GM12878 (cell line): ENCODE results near the gene PDE6B. TPM values are rescaled to one million over a fixed set of nuclear protein-coding genes. Genes with fewer than 3 reads are reported as not detected.

Experiments used
- ATAC-seq: fragments of 200-7000 bp; cut with Tn5 transposase; 3 replicates; pipeline ENCODE4 v1.9.1; 2020; ENCODE audit warnings: mild to moderate bottlenecking, moderate library complexity
- Bru-seq: library from RNA; stranded (reverse); fragments of 400-500 nt; gene quantifications from one replicate; lab custom pipeline; 2021; lab: Mats Ljungman, UMichigan
- BruChase-seq, 2 experiments: library from RNA; stranded (reverse); fragments of 400-500 nt; gene quantifications; one replicate each; lab custom pipeline; 2021; lab: Mats Ljungman, UMichigan
- BruUV-seq: library from RNA; stranded (reverse); fragments of 400-500 nt; replicated peaks from 2 replicates; lab custom pipeline; 2021; lab: Mats Ljungman, UMichigan
- CTCF ChIA-PET: fragments of 300-600 bp; sonication (Branson Sonifier 250); formaldehyde crosslinking; extraction: SDS; loops from one replicate; lab custom pipeline; 2021; ENCODE audit warnings: inconsistent platforms; lab: Yijun Ruan, JAX
- POLR2A ChIA-PET: fragments of 350-600 bp; formaldehyde crosslinking; extraction: SDS; loops from one replicate; lab custom pipeline; 2021; ENCODE audit warnings: inconsistent platforms; lab: Charles Lee
- RAD21 ChIA-PET: fragments of 300-600 bp; sonication (Branson Sonifier 250); formaldehyde crosslinking; loops from one replicate; lab custom pipeline; 2023; ENCODE audit warnings: antibody characterized with exemption; ENCODE audit not compliant: unreplicated experiment; lab: Charles Lee
- SMC1A ChIA-PET: fragments of 300-600 bp; sonication (Branson Sonifier 250); formaldehyde crosslinking; loops from one replicate; lab custom pipeline; 2023; ENCODE audit not compliant: unreplicated experiment, uncharacterized antibody; lab: Charles Lee
- DNase-seq: peaks from one replicate; pipeline ENCODE4 v3.0.0-alpha.2; 2011; ENCODE audit warnings: low read depth, low spot score
- FAIRE-seq: peaks from 3 replicates; lab custom pipeline; 2011; peaks lifted over from hg19 to GRCh38; lab: Jason Lieb, UNC
- H2AFZ ChIP-seq: 2 replicates; pipeline ENCODE4 v1.6.0; 2011; ENCODE audit warnings: low read depth, low read length, control low read depth; ENCODE audit not compliant: control insufficient read depth
- H3K27ac ChIP-seq: 2 replicates; pipeline ENCODE4 v1.5.1; 2011; ENCODE audit warnings: control low read depth; ENCODE audit not compliant: control insufficient read depth, insufficient read depth
- H3K27me3 ChIP-seq, 2 experiments: replicated peaks in 1 of 2; 2 replicates each; pipeline versions ENCODE4 v1.6.0 to v1.6.1; 2011; ENCODE audit warnings: low read length in 1 of 2; ENCODE audit not compliant: control insufficient read depth in 2 of 2, insufficient read depth in 2 of 2
- H3K36me3 ChIP-seq, 2 experiments: 2 replicates each; pipeline ENCODE4 v1.5.1; 2011; ENCODE audit warnings: low read length in 1 of 2; ENCODE audit not compliant: control insufficient read depth in 2 of 2, insufficient read depth in 2 of 2
- H3K4me1 ChIP-seq: 2 replicates; pipeline ENCODE4 v1.6.1; 2011; ENCODE audit warnings: mild to moderate bottlenecking, low read length, moderate library complexity, mixed read lengths; ENCODE audit not compliant: control insufficient read depth, insufficient read depth
- H3K4me2 ChIP-seq: 2 replicates; pipeline ENCODE4 v1.6.0; 2011; ENCODE audit warnings: control low read depth; ENCODE audit not compliant: control insufficient read depth, insufficient read depth
- H3K4me3 ChIP-seq: fragments of 200-600 bp; sonication (generic); 2 replicates; pipeline ENCODE4 v1.5.1; 2016
- H3K79me2 ChIP-seq: 2 replicates; pipeline ENCODE4 v1.6.0; 2011; ENCODE audit warnings: low read length; ENCODE audit not compliant: control insufficient read depth, insufficient read depth
- H3K9ac ChIP-seq: 2 replicates; pipeline ENCODE4 v1.8.0; 2011; ENCODE audit warnings: low read length, control low read depth, mixed read lengths; ENCODE audit not compliant: control insufficient read depth, insufficient read depth
- H3K9me3 ChIP-seq: replicated peaks from 3 replicates; pipeline ENCODE4 v1.5.1; 2011; ENCODE audit warnings: mild to moderate bottlenecking, low read length; ENCODE audit not compliant: control insufficient read depth, insufficient read depth
- H4K20me1 ChIP-seq: 2 replicates; pipeline ENCODE4 v1.6.0; 2011; ENCODE audit not compliant: control insufficient read depth, insufficient read depth
- DPF2 ChIP-seq: fragments of 450-650 bp; IDR thresholded peaks from 2 replicates; pipeline ENCODE4 v1.6.1; 2017; ENCODE audit warnings: mild to moderate bottlenecking
- EZH2 ChIP-seq: IDR thresholded peaks from 2 replicates; pipeline ENCODE4 v1.6.1; 2012; ENCODE audit warnings: low read depth, mild to moderate bottlenecking, control low read depth, inconsistent platforms, low read length, borderline replicate concordance; ENCODE audit not compliant: control insufficient read depth
- IKZF1 ChIP-seq: fragments of 450-650 bp; conservative IDR thresholded peaks from 2 replicates; pipeline ENCODE4 v1.6.1; 2017; ENCODE audit warnings: antibody characterized with exemption, mild to moderate bottlenecking
- IRF4 ChIP-seq: IDR thresholded peaks from 2 replicates; pipeline ENCODE4 v1.6.1; 2011; ENCODE audit warnings: low read depth, low read length
- MEF2B ChIP-seq: fragments of 450-650 bp; IDR thresholded peaks from 2 replicates; pipeline ENCODE4 v1.6.1; 2018; ENCODE audit warnings: mild to moderate bottlenecking, moderate library complexity; ENCODE audit not compliant: partially characterized antibody, poor library complexity, severe bottlenecking
- PAX5 ChIP-seq: IDR thresholded peaks from 2 replicates; pipeline ENCODE4 v1.6.1; 2011; ENCODE audit warnings: low read depth, low read length, borderline replicate concordance
- USF1 ChIP-seq: IDR thresholded peaks from 2 replicates; pipeline ENCODE4 v1.6.1; 2011; ENCODE audit warnings: borderline replicate concordance, low read depth, mild to moderate bottlenecking, moderate library complexity, mixed read lengths, low read length; ENCODE audit not compliant: insufficient read depth; ENCODE audit errors: extremely low read length
- YBX1 ChIP-seq: fragments of 450-650 bp; IDR thresholded peaks from 2 replicates; pipeline ENCODE4 v1.6.1; 2016; ENCODE audit warnings: antibody characterized with exemption
- WGBS: methylation state at CpG from one replicate; pipeline ENCODE4 v1.1.6; 2016; ENCODE audit warnings: low lambda C conversion rate; ENCODE audit not compliant: insufficient replicate concordance, insufficient coverage; ENCODE audit errors: missing lambda C conversion rate; 5-methylcytosine and 5-hydroxymethylcytosine counted together
- in situ Hi-C: fragments of 300-500 bp; cut with MboI; formaldehyde crosslinking; loops from 9 replicates; pipeline ENCODE4 v1.14.3; 2018; ENCODE audit warnings: mixed read lengths
- intact Hi-C: fragments of 100-400 bp; cut with micrococcal nuclease; formaldehyde crosslinking; loops from one replicate; pipeline ENCODE4 v1.14.2; 2022; ENCODE audit not compliant: unreplicated experiment
- long read RNA-seq, 2 experiments: library from polyadenylated mRNA; unstranded; transcript quantifications; one replicate each; pipeline ENCODE4 v2.0.0, GENCODE V29; 2019 to 2020
- polyA minus RNA-seq, 3 experiments: library from RNA; depleted of rRNA, polyadenylated mRNA; stranded (reverse); fragments of >200 nt; gene quantifications; 2 replicates each; pipeline ENCODE4 v1.2.3, GENCODE V29; 2011
- polyA plus RNA-seq, 11 experiments: library from polyadenylated mRNA; depleted of rRNA in 4 of 11; unstranded in 6 of 11; stranded (reverse) in 5 of 11; fragments of >200 nt; fragmentation: Nextera tagmentation in 4 of 11; fragmentation: Illumina TruSeq in 1 of 11; extraction: Ambion mirVana in 4 of 11; extraction: Trizol in 1 of 11; gene quantifications; 1 replicate in 1 of 11; 2 replicates in 10 of 11; pipeline versions ENCODE4 v1.2.1 to v1.2.3, GENCODE V29; 2011 to 2016; ENCODE audit warnings: inconsistent platforms in 2 of 11, missing spikeins in 2 of 11, low read depth in 1 of 11
- total RNA-seq, 4 experiments: library from RNA; depleted of rRNA in 3 of 4; stranded (reverse); fragments of >200 nt in 3 of 4; fragmentation: Illumina TruSeq in 1 of 4; extraction: Trizol in 1 of 4; gene quantifications; 2 replicates each; pipeline versions ENCODE4 v1.2.1 to v1.2.3, GENCODE V29; 2013 to 2021
- TF ChIP-seq, protein P1 (sequence below): fragments of 450-650 bp; IDR thresholded peaks from 2 replicates; pipeline ENCODE4 v1.6.1; 2016; ENCODE audit warnings: mild to moderate bottlenecking, moderate library complexity, borderline replicate concordance
- TF ChIP-seq, protein P2 (sequence below), 3 experiments: IDR thresholded peaks in 2 of 3; conservative IDR thresholded peaks in 1 of 3; 2 replicates each; pipeline ENCODE4 v1.5.1; 2011; ENCODE audit warnings: low read depth in 3 of 3, low read length in 3 of 3, mild to moderate bottlenecking in 3 of 3, control low read depth in 2 of 3, moderate library complexity in 2 of 3, inconsistent platforms in 1 of 3, mixed read lengths in 1 of 3; ENCODE audit not compliant: control insufficient read depth in 2 of 3, insufficient read depth in 1 of 3; ENCODE audit errors: extremely low read depth in 1 of 3

PDE6B gene
- total RNA-seq (2013; cell fraction: nucleolus; rRNA removed) = not detected in 2 replicates
- total RNA-seq (2014; rRNA removed) (4.5 and 6.4 TPM in 2 replicates), total RNA-seq (2014; rRNA removed; fragmentation: Illumina TruSeq; extraction: Trizol) (4.8 and 6.1 TPM in 2 replicates), total RNA-seq (2021) (3.5 and 5.6 TPM in 2 replicates), polyA plus RNA-seq (2011; rRNA removed) (1.8 and 3.6 TPM in 2 replicates), polyA plus RNA-seq (2014; fragmentation: Illumina TruSeq; extraction: Trizol) (1.9 and 4.3 TPM in 2 replicates), polyA plus RNA-seq (2014; fragmentation: Nextera tagmentation; extraction: Ambion mirVana) (1 to 10 TPM; 2.6 to 4.1 TPM), polyA plus RNA-seq (2014; rRNA removed) (3.5 and 4.5 TPM in 2 replicates), polyA plus RNA-seq (2016; fragmentation: Nextera tagmentation; extraction: Ambion mirVana) (1 to 10 TPM; 3.1 to 6.4 TPM), polyA minus RNA-seq (2011; rRNA and poly(A)+ RNA removed) (4.1 and 4.5 TPM in 2 replicates), Bru-seq, nascent RNA (percentile 23 among the genes with signal in this experiment), BruChase-seq, experiment 1, labeled RNA remaining after a 6-hour chase (percentile 10 among the genes with signal in this experiment), BruChase-seq, experiment 2, labeled RNA remaining after a 2-hour chase (percentile 10 among the genes with signal in this experiment)
- 3.9 TPM for polyA plus RNA-seq (2011; ENCODE audit: low read depth)
- polyA plus RNA-seq (2011; cell fraction: cytosol; rRNA removed) = 3.9 TPM in 2 replicates
- 1.6 and 2.3 TPM in 2 replicates for polyA plus RNA-seq (2011; cell fraction: nucleus; rRNA removed)
- 9.1 and 13.2 TPM in 2 replicates for polyA plus RNA-seq (2012)
- 3.5 and 4.1 TPM in 2 replicates for polyA minus RNA-seq (2011; cell fraction: cytosol; rRNA and poly(A)+ RNA removed)
- polyA minus RNA-seq (2011; cell fraction: nucleus; rRNA and poly(A)+ RNA removed) = 0.24 and 2.0 TPM in 2 replicates
- long read RNA-seq, experiment 1 = 0 reads
- long read RNA-seq, experiment 2 = 0 reads

DNA sequence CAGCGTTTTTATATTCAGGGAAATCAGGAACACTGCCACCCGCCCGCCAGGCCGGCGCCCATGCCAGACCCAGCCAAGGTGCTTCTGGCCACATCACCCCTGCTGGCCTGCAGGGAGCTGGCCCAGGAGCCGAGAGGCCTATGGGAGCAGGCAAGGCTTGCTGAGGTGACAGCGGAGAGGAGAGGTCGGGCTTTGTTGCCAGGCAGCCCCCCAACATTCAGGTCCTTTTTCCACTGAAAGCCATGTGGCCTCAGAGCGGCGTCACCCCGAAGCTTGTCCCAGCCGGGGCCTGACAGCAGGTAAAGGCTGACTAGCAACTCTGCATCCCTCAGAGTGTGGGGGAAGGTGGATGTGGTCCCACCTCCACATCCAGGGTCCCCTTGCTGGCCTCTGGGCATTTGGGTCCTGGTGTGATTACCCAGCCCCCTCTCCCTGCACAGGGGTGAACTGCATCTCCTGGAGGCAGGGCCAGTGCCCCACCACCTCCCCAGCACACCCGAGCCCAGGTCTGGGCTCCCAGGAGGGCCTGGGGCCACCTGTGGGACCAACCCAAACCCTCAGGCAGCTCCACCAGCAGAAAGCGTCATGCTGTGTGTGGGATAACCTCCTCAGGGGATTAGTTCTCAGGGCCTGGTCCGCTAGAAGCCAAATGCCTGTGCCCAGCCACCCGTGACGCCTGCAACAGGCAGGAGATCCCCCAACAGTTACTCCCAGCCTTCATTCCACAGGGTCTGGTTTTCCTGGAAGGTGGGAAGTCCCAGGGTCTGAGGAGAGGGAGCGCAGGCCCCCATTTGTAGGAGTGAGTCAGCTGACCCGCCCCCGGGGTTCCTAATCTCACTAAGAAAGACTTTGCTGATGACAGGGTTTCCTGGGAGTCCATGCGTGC, at the start of gene PDE6B:
Gene PDE6B (plus strand): TSS at position 869 of the 886 bp plus-strand sequence. CDS start 54 bp downstream, outside the sequence.
- POLR2A ChIA-PET = no interaction called here
- Histone ChIP-seq H2AFZ (no peak within 1 kb of the TSS), H3K27ac (no peak within 1 kb of the TSS), H3K36me3 (no peaks in the 10 kb centered on the region), H3K79me2 (no peaks in the 10 kb centered on the region), H3K4me2 (no peak within 1 kb of the TSS), H3K27me3 (no peaks in the 10 kb centered on the region), H3K9ac (no peak within 1 kb of the TSS)
- no peak for DNase-seq
- WGBS = 47% methylated on average over 20 of the region's 21 CpGs
- RAD21 ChIA-PET = no interaction called here
- BruUV-seq = no TSS peak
- in situ Hi-C loops = no loop called here
- TF ChIP-seq USF1 = no peak
- no peak for TF ChIP-seq MEF2B
- no peak for TF ChIP-seq IRF4
- no peak for TF ChIP-seq DPF2
- no peak for TF ChIP-seq EZH2
- 0 out of 2 replicates have a peak, but pooled peaks have one; percentile 17 for TF ChIP-seq IKZF1
- TF ChIP-seq PAX5 = peak; percentile 88
- no peak for TF ChIP-seq YBX1
- TF ChIP-seq, protein P1, sequence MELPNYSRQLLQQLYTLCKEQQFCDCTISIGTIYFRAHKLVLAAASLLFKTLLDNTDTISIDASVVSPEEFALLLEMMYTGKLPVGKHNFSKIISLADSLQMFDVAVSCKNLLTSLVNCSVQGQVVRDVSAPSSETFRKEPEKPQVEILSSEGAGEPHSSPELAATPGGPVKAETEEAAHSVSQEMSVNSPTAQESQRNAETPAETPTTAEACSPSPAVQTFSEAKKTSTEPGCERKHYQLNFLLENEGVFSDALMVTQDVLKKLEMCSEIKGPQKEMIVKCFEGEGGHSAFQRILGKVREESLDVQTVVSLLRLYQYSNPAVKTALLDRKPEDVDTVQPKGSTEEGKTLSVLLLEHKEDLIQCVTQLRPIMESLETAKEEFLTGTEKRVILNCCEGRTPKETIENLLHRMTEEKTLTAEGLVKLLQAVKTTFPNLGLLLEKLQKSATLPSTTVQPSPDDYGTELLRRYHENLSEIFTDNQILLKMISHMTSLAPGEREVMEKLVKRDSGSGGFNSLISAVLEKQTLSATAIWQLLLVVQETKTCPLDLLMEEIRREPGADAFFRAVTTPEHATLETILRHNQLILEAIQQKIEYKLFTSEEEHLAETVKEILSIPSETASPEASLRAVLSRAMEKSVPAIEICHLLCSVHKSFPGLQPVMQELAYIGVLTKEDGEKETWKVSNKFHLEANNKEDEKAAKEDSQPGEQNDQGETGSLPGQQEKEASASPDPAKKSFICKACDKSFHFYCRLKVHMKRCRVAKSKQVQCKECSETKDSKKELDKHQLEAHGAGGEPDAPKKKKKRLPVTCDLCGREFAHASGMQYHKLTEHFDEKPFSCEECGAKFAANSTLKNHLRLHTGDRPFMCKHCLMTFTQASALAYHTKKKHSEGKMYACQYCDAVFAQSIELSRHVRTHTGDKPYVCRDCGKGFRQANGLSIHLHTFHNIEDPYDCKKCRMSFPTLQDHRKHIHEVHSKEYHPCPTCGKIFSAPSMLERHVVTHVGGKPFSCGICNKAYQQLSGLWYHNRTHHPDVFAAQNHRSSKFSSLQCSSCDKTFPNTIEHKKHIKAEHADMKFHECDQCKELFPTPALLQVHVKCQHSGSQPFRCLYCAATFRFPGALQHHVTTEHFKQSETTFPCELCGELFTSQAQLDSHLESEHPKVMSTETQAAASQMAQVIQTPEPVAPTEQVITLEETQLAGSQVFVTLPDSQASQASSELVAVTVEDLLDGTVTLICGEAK = no peak
- TF ChIP-seq, protein P2, sequence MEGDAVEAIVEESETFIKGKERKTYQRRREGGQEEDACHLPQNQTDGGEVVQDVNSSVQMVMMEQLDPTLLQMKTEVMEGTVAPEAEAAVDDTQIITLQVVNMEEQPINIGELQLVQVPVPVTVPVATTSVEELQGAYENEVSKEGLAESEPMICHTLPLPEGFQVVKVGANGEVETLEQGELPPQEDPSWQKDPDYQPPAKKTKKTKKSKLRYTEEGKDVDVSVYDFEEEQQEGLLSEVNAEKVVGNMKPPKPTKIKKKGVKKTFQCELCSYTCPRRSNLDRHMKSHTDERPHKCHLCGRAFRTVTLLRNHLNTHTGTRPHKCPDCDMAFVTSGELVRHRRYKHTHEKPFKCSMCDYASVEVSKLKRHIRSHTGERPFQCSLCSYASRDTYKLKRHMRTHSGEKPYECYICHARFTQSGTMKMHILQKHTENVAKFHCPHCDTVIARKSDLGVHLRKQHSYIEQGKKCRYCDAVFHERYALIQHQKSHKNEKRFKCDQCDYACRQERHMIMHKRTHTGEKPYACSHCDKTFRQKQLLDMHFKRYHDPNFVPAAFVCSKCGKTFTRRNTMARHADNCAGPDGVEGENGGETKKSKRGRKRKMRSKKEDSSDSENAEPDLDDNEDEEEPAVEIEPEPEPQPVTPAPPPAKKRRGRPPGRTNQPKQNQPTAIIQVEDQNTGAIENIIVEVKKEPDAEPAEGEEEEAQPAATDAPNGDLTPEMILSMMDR (IDR thresholded peaks at IDR 0.05 in 2 of 3, conservative IDR thresholded peaks at IDR 0.05 in 1 of 3; ENCODE audit: control insufficient read depth in 2 of 3, extremely low read depth in 1 of 3, insufficient read depth in 1 of 3, low read depth in 3 of 3, low read length in 3 of 3) = no peak
- TF ChIP-seq, all 136 proteins: peak for 2
- intact Hi-C loops = no loop called here
- Histone ChIP-seq H3K4me3 (no peak within 1 kb of the TSS), H3K4me1 (no peaks in the 10 kb centered on the region), H3K9me3 (no peaks in the 10 kb centered on the region; the same call in 1 of the 3 replicates), H4K20me1 (no peaks in the 10 kb centered on the region)
- CTCF ChIA-PET = no interaction called here
- FAIRE-seq = no peak
- ATAC-seq = no peak
- SMC1A ChIA-PET = no interaction called here
